ENCODE results near the gene EIF5B. TPM values are rescaled to one million over a fixed set of nuclear protein-coding genes. Genes with fewer than 3 reads are reported as not detected.

Gene EIF5B
- total RNA-seq, 4 donors from 2014 or later = 24.8 to 36.9 (median 29.8) TPM

DNA sequence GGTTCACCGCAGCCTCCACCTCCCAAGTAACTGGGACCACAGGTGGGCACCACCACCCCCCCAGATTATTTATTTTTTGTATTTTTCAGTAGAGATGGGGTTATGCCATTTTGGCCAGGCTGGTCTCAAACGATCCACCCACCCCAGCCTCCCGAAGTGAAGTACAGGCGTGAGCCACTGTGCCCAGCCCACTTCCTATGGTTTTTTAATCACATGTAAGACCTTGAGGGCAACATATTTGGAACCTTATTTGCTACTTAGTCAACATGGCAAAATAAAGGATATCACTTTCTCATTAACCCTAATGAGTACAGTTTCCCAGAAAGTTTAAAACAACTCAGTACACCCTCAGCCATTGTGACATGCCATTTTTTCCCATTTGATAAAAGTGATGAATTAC lies 64.7 kb downstream of the EIF5B start:
- no peaks in the 10 kb centered on the region for H3K4me1 ChIP-seq
- no peaks in the 10 kb centered on the region for H3K27me3 ChIP-seq
- H3K27ac ChIP-seq = no peak overlapping the region
- TF ChIP-seq, protein P1, sequence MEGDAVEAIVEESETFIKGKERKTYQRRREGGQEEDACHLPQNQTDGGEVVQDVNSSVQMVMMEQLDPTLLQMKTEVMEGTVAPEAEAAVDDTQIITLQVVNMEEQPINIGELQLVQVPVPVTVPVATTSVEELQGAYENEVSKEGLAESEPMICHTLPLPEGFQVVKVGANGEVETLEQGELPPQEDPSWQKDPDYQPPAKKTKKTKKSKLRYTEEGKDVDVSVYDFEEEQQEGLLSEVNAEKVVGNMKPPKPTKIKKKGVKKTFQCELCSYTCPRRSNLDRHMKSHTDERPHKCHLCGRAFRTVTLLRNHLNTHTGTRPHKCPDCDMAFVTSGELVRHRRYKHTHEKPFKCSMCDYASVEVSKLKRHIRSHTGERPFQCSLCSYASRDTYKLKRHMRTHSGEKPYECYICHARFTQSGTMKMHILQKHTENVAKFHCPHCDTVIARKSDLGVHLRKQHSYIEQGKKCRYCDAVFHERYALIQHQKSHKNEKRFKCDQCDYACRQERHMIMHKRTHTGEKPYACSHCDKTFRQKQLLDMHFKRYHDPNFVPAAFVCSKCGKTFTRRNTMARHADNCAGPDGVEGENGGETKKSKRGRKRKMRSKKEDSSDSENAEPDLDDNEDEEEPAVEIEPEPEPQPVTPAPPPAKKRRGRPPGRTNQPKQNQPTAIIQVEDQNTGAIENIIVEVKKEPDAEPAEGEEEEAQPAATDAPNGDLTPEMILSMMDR (IDR thresholded peaks at IDR 0.05) = no peak
- TF ChIP-seq POLR2A (IDR thresholded peaks at IDR 0.05) = no peak
- intact Hi-C loops (cut with DNase I) = no loop called here
- whole genome bisulfite sequencing, 2 donors = 86 to 88% methylated on average over 4 of the region's 4 CpGs
- H3K36me3 ChIP-seq = peaks cover 39 to 77% of the 10 kb centered on the region in 2 donors
- H3K9me3 ChIP-seq = no peaks in the 10 kb centered on the region
- DNase-seq = no peak
- no peak overlapping the region for H3K4me3 ChIP-seq (replicated peaks in 1 of 3)

DNA sequence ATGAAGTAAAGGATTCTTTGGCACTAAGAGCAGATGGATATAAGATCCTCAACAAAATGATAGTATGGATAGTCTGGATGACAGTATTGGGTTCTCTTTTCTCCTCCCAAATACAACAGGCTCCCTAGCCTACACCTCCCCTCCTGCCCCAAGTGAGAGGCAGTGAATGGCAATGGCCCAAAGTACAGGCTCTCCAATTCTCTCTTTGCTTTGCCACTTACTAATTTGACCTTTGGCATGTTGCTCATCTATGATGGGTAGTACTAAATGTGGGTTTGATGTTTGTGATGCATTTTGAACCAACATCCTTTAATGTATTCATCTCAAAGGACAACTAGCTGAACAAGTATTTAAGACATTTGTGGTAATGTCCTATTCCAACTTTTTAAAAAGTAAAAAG lies 65.9 kb downstream of the EIF5B start:
- TF ChIP-seq, protein P1 (IDR thresholded peaks at IDR 0.05) = no peak
- no peak for TF ChIP-seq POLR2A (IDR thresholded peaks at IDR 0.05)
- intact Hi-C loops (cut with DNase I) = no loop called here
- no peaks in the 10 kb centered on the region for H3K9me3 ChIP-seq
- H3K4me1 ChIP-seq = no peaks in the 10 kb centered on the region
- no peak overlapping the region for H3K27ac ChIP-seq
- H3K27me3 ChIP-seq = no peaks in the 10 kb centered on the region
- H3K36me3 ChIP-seq = peaks cover 36 to 72% of the 10 kb centered on the region in 2 donors
- H3K4me3 ChIP-seq (replicated peaks in 1 of 3) = no peak overlapping the region
- no peak for DNase-seq

DNA sequence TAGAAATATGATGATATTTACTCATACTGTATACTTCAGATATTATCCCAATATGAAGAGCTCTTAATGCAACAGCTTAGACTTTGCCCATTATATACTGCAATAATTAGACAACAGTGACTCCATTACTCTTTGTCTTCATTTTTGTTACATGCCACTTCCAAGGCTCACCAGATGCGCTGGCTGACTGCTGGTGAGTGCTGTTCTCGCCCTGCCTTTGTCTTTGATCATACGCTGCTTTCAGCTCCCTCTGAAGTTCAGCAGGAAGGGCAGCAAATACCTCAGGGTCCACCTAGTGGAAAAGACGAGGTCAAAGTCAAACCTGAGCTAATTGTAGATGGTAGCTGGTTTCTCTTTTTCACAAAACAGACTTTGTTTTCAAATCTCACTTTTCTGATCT lies 66.3 kb downstream of the EIF5B start:
- no peak for TF ChIP-seq POLR2A (IDR thresholded peaks at IDR 0.05)
- TF ChIP-seq, protein P1 (IDR thresholded peaks at IDR 0.05) = no peak
- H3K4me1 ChIP-seq = no peaks in the 10 kb centered on the region
- 78 to 87% methylated on average over 4 of the region's 4 CpGs for WGBS, 2 donors

DNA sequence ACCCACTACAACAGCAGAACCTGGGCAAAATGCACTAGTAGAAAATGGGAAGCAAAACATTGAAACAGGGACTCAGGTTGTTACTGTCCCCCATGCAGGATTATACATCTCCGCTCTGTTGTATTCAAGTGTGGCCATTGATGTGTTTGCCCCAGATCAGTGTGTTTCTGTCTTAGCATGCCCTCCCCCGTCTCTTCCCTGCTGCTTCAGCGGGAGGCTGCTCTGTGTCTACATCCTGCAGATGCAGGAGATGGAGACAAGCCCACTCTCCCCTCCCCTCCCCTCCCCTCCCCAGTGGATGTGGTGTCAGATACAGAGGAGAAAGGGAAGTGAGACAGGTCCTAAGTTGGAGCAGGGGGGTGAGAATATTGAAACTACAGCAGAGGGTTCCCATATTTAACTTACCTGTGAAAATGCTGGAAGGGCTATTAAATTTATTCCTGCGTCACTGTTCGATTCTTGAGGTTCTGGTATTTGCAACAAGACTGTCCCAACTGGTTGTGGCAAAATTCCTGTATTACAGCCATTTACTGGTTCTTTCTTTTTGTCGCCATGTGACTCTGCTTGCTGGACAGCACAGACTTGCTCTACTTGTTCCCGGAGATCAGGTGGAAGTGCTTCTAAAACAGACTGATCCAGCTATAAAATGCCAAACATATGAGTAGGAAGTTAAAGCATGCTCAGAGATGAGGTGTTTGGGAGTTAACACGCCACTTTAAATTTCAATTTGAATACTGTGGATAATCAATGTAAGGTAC lies 67.0 kb downstream of the EIF5B start:
- Histone ChIP-seq H3K27ac (no peak overlapping the region), H3K36me3 (peaks cover 25 to 61% of the 10 kb centered on the region in 2 donors), H3K27me3 (no peaks in the 10 kb centered on the region), H3K9me3 (no peaks in the 10 kb centered on the region), H3K4me1 (no peaks in the 10 kb centered on the region), H3K4me3 (replicated peaks in 1 of 3) (no peak overlapping the region)
- WGBS, 2 donors = 86 to 91% methylated on average over 8 of the region's 8 CpGs
- intact Hi-C loops (cut with DNase I) = no loop called here
- DNase-seq = no peak
- no peak for TF ChIP-seq POLR2A (IDR thresholded peaks at IDR 0.05)
- TF ChIP-seq, protein P1 (IDR thresholded peaks at IDR 0.05) = no peak

More for the DNA sequence above, 66.3 kb downstream of the EIF5B start:
- no peak overlapping the region for H3K4me3 ChIP-seq (replicated peaks in 1 of 3)
- H3K9me3 ChIP-seq = no peaks in the 10 kb centered on the region
- H3K27ac ChIP-seq = no peak overlapping the region
- peaks cover 32 to 67% of the 10 kb centered on the region in 2 donors for H3K36me3 ChIP-seq
- no peak for DNase-seq
- H3K27me3 ChIP-seq = no peaks in the 10 kb centered on the region
- intact Hi-C loops (cut with DNase I) = no loop called here

DNA sequence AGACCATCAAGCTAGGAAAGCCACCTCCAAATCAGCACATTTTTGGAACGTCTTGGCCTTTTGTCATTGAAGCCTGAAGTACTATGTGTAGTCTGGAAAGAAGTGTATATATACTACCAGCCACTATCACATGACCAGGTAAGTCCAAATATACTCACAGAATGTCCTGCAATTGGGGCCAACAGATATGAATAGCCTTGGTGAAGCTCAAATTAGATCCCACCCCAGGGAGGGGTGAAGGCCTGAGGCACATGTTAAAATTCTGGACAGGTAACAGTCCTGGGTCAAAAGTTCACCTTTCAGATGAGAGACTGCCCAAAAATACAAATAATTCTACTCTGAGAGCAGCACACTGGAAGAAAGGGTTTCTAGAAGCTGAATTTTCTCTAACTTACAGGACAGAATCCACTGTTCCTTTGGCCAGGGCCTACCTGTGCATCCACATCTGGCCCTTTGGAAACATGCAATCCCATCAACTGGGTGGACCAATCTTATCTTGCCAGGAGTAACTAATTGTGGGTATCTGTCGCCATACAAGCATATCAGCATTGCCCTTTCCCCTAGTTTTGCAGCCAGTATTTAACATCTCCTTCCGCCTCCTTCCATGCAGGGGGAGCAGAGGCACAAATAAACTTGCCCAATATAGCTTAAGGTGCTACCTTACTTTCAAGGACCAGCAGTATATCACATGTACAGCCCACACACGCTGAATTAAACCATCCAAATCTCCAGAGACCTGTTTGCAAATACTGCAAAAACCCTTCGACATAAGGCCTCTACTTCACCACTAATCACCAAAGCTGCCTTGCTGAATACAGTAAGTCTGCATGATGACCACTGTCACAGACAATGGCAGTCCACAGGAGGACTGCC lies 67.8 kb downstream of the EIF5B start:
- Histone ChIP-seq H3K27me3 (no peaks in the 10 kb centered on the region), H3K36me3 (peaks cover 26 to 59% of the 10 kb centered on the region in 2 donors), H3K9me3 (no peaks in the 10 kb centered on the region), H3K27ac (no peak overlapping the region), H3K4me3 (replicated peaks in 1 of 3) (no peak overlapping the region), H3K4me1 (no peaks in the 10 kb centered on the region)
- no peak for DNase-seq
- intact Hi-C loops (cut with DNase I) = no loop called here
- TF ChIP-seq POLR2A (IDR thresholded peaks at IDR 0.05) = no peak
- TF ChIP-seq, protein P1 (IDR thresholded peaks at IDR 0.05) = no peak
- 89 to 93% methylated on average over 5 of the region's 5 CpGs for WGBS, 2 donors

All from thyroid gland (tissue), 4 donors.